ENCODE measurements around the gene DIS3L2.
A peak's percentile ranks its signal among the peaks of the same experiment; 100 is the strongest.

The DIS3L2 gene

GRCh38 chr2:232235716-232236115, 274.2 kb downstream of the DIS3L2 start:
- no peak for DNase-seq

GRCh38 chr2:232236200-232236599, 274.7 kb downstream of the DIS3L2 start:
- peak; percentile 12 for DNase-seq

GRCh38 chr2:232237464-232237863, 276.0 kb downstream of the DIS3L2 start:
- no peak for DNase-seq

GRCh38 chr2:232238108-232238507, 276.6 kb downstream of the DIS3L2 start:
- DNase-seq, result no peak

DNA sequence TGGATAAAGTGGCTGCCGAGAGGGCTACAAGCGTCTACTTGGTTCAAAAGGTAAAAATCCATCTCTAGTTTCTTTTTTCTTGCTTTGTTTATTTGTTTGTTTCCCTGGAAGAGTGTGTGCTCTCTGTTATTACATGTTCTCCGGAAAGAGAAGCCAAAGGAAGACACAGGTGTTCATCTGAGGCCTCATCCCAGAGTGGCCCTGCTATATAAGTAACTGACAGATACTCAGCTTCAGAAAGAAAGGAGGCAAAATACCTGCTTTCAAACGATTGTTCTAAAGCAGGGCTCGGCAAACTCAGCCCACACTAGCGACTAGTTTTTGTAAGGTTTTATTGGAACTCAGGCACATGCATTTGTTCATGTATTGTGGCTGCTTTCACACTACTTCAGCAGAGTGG, 277.1 kb downstream of the DIS3L2 start:
- DNase-seq, result no peak

- DNase-seq, result no peak
These were observed 278.6 kb downstream of the DIS3L2 start for GRCh38 chr2:232239951-232240681.

- no peak for DNase-seq
These were observed 279.4 kb downstream of the DIS3L2 start for GRCh38 chr2:232240906-232241305.

- no peak for DNase-seq
These were observed 280.8 kb downstream of the DIS3L2 start for GRCh38 chr2:232242316-232242715.

DNA sequence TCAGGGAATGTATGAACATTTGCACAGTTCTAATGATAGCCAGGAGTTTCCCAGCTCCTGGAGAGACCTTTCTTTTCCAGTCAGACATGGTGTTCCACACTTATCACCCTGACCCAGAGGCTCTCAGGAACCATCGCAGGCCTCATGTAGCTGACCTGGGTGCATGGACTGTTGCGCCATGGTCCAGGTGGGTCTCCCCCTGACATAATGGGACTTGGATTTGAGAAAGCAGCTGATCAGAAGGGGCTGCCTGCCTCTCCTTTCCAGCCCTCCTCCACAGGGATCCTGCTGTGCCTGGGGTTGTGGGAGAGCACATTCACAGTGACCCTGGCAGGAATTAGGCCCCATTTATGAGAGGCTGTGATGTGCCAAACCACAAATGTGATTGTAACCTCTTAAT, 283.6 kb downstream of the DIS3L2 start:
- DNase-seq, result no peak

GRCh38 chr2:232246245-232246644, 284.7 kb downstream of the DIS3L2 start:
- no peak for DNase-seq

- no peak for DNase-seq
These were observed 287.6 kb downstream of the DIS3L2 start for GRCh38 chr2:232249096-232249495.

GRCh38 chr2:232250246-232251175, 289.0 kb downstream of the DIS3L2 start:
- DNase-seq, result no peak

GRCh38 chr2:232255033-232255432, 293.5 kb downstream of the DIS3L2 start:
- DNase-seq, result no peak

DNA sequence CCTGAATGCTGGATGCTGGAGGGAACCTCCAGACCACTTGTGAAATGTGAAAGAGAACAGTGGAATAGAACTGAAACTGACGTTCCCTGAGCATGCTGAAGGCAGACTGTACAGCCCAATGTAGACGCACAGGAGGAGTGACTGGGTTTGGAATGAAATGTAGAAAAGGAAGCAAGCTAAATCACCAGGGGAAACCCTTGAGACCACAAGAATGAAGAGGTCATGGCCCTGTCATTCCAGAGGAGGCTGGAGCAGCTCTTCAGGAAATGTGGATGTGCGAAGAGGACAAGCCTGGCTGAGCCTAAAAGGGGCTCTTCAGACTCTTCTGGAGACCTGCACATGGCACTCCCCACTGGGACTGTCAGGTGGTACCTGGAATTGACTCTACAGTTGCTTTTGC, 298.6 kb downstream of the DIS3L2 start:
- peak; percentile 92 for DNase-seq

- peak; percentile 13 for DNase-seq
These were observed 300.3 kb downstream of the DIS3L2 start for GRCh38 chr2:232261776-232262175.

DNA sequence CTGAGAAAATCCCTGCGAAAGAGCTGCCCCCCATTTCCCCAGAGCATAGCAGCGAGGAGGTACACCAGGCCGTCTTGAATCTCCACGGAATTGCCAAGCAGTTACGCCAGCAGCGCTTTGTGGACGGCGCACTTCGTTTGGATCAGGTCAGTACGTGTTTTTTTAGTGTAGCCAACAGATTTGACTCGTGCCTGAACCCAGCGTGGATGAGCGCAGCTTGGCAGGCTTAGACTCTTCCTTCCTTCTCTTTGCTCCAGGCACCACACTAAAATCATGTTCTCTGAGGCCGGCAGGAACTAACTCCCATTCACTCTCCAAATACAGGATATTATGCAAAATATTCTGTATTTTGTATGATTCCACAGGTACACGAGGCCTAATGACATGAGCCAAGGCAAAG, 301.8 kb downstream of the DIS3L2 start:
- no peak for DNase-seq

- no peak for DNase-seq
These were observed 302.6 kb downstream of the DIS3L2 start for GRCh38 chr2:232264081-232264480.

- DNase-seq, result no peak
These were observed 303.8 kb downstream of the DIS3L2 start for GRCh38 chr2:232265329-232265728.

GRCh38 chr2:232268636-232269165, 307.2 kb downstream of the DIS3L2 start:
- DNase-seq, result no peak

DNA sequence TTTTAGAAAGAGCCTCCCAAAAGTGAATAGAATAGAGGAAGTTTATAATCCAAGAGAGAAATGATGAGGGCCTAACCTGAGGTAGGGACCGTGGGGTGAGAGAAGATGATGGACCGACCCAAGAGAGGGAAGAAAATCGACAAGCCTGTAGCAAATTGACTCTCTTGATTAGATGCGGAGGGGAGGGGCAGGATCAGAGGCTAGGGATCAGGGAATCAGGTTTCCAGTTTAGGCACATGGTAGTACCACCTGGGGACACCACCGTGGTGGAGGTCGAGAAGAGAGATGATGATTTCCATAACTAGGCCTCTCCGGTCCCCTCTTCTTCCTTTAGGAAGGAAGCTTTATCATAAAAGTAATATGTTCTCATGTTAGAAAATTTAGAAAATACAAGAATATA, 308.4 kb downstream of the DIS3L2 start:
- no peak for DNase-seq

- no peak for DNase-seq
These were observed 312.6 kb downstream of the DIS3L2 start for GRCh38 chr2:232273903-232274643.

DNA sequence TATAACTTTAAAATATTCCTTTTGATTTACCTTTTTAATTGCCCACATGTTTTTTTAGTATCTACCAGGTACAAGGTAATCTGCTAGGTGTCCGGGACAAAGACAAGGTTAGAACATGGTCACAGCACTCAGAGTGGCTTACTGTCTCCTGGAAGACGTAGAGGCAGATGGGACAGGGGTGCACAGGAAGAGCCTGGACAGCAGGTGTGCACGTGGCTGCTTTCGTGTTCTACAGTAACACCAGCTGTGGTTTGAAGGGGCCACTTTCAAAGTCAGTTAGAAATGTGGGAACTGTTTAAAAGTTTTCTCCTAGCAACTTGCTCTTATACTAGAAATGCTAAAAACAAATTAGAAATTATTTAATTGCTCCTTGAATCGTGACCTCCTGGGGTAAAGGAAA, 314.2 kb downstream of the DIS3L2 start:
- no peak for DNase-seq

- DNase-seq, result no peak
These were observed 314.7 kb downstream of the DIS3L2 start for GRCh38 chr2:232276084-232276732.
